ENCODE measurements around the gene AATK. TPM values are rescaled to one million over a fixed set of nuclear protein-coding genes. Genes with fewer than 3 reads are reported as not detected.

AATK gene
- total RNA-seq, 1 donor from 2014 or later: 0.67 TPM

GRCh38 chr17:81184555-81184954, 18.5 kb upstream of the AATK start:
- H3K4me3 Mint-ChIP-seq (ENCODE audit: unreplicated experiment): no peak overlapping the region
- no peak overlapping the region for H3K27ac Mint-ChIP-seq (ENCODE audit: unreplicated experiment)
- no peaks in the 10 kb centered on the region for H3K27me3 Mint-ChIP-seq (ENCODE audit: low read depth)
- no peak for TF ChIP-seq CTCF (IDR thresholded peaks at IDR 0.05)
- no peaks in the 10 kb centered on the region for H3K9me3 Mint-ChIP-seq (ENCODE audit: low read depth)
- H3K4me1 Mint-ChIP-seq (ENCODE audit: low read depth): no peaks in the 10 kb centered on the region
- H3K36me3 Mint-ChIP-seq (ENCODE audit: low read depth): peaks cover 2% of the 10 kb centered on the region
- no peak for DNase-seq (ENCODE audit: low spot score)

- Mint-ChIP-seq H3K36me3 (ENCODE audit: low read depth) (no peaks in the 10 kb centered on the region), H3K4me3 (ENCODE audit: unreplicated experiment) (no peak overlapping the region), H3K27ac (ENCODE audit: unreplicated experiment) (no peak overlapping the region), H3K27me3 (ENCODE audit: low read depth) (no peaks in the 10 kb centered on the region), H3K9me3 (ENCODE audit: low read depth) (no peaks in the 10 kb centered on the region), H3K4me1 (ENCODE audit: low read depth) (no peaks in the 10 kb centered on the region)
- no peak for DNase-seq (ENCODE audit: low spot score)
- TF ChIP-seq CTCF (IDR thresholded peaks at IDR 0.05): no peak
These were observed 17.8 kb upstream of the AATK start for GRCh38 chr17:81183807-81184206.

GRCh38 chr17:81183316-81183715, 17.3 kb upstream of the AATK start:
- Mint-ChIP-seq H3K4me1 (ENCODE audit: low read depth) (no peaks in the 10 kb centered on the region), H3K4me3 (ENCODE audit: unreplicated experiment) (no peak overlapping the region), H3K9me3 (ENCODE audit: low read depth) (no peaks in the 10 kb centered on the region), H3K27ac (ENCODE audit: unreplicated experiment) (no peak overlapping the region), H3K27me3 (ENCODE audit: low read depth) (no peaks in the 10 kb centered on the region), H3K36me3 (ENCODE audit: low read depth) (no peaks in the 10 kb centered on the region)
- TF ChIP-seq CTCF (IDR thresholded peaks at IDR 0.05): no peak
- no peak for DNase-seq (ENCODE audit: low spot score)

- Mint-ChIP-seq H3K4me1 (ENCODE audit: low read depth) (no peaks in the 10 kb centered on the region), H3K27me3 (ENCODE audit: low read depth) (no peaks in the 10 kb centered on the region), H3K9me3 (ENCODE audit: low read depth) (no peaks in the 10 kb centered on the region), H3K36me3 (ENCODE audit: low read depth) (no peaks in the 10 kb centered on the region), H3K27ac (ENCODE audit: unreplicated experiment) (no peak overlapping the region), H3K4me3 (ENCODE audit: unreplicated experiment) (no peak overlapping the region)
- no peak for TF ChIP-seq CTCF (IDR thresholded peaks at IDR 0.05)
- no peak for DNase-seq (ENCODE audit: low spot score)
These were observed 16.6 kb upstream of the AATK start for GRCh38 chr17:81182596-81182995.

GRCh38 chr17:81181811-81182185, 15.8 kb upstream of the AATK start:
- Mint-ChIP-seq H3K4me1 (ENCODE audit: low read depth) (no peaks in the 10 kb centered on the region), H3K27ac (ENCODE audit: unreplicated experiment) (no peak overlapping the region), H3K27me3 (ENCODE audit: low read depth) (no peaks in the 10 kb centered on the region), H3K4me3 (ENCODE audit: unreplicated experiment) (no peak overlapping the region), H3K9me3 (ENCODE audit: low read depth) (no peaks in the 10 kb centered on the region), H3K36me3 (ENCODE audit: low read depth) (no peaks in the 10 kb centered on the region)
- no peak for TF ChIP-seq CTCF (IDR thresholded peaks at IDR 0.05)
- no peak for DNase-seq (ENCODE audit: low spot score)
